ENCODE results near the gene DIP2C. TPM values are rescaled to one million over a fixed set of nuclear protein-coding genes. Genes with fewer than 3 reads are reported as not detected.
"Not testable (repeated sequence)": the region's sequence is repeated elsewhere in the genome, so short reads cannot be mapped to it uniquely, and the experiment has no call there.

Gene DIP2C
- total RNA-seq, 2 experiments from 2014 or later = 0.22 to 0.54 TPM

- Mint-ChIP-seq H3K9me3 (no peaks in the 10 kb centered on the region), H3K36me3 (peaks cover 2% of the 10 kb centered on the region), H3K27ac (no peak overlapping the region), H3K4me1 (peaks cover 14% of the 10 kb centered on the region), H3K4me3 (no peak overlapping the region), H3K27me3 (no peaks in the 10 kb centered on the region)
- DNase-seq = no peak
Observed at GRCh38 chr10:338171-339037, 351.1 kb downstream of the DIP2C start.

- H3K4me3 Mint-ChIP-seq = no peak overlapping the region
- no peaks in the 10 kb centered on the region for H3K9me3 Mint-ChIP-seq
- peaks cover 21% of the 10 kb centered on the region for H3K4me1 Mint-ChIP-seq
- DNase-seq = no peak
- no peaks in the 10 kb centered on the region for H3K27me3 Mint-ChIP-seq
- peaks cover 2% of the 10 kb centered on the region for H3K36me3 Mint-ChIP-seq
- H3K27ac Mint-ChIP-seq = no peak overlapping the region
Observed at GRCh38 chr10:336247-336646, 353.2 kb downstream of the DIP2C start.

GRCh38 chr10:335151-335800, 354.2 kb downstream of the DIP2C start:
- H3K4me1 Mint-ChIP-seq = peaks cover 21% of the 10 kb centered on the region
- DNase-seq = no peak
- no peak overlapping the region for H3K4me3 Mint-ChIP-seq
- H3K9me3 Mint-ChIP-seq = no peaks in the 10 kb centered on the region
- no peaks in the 10 kb centered on the region for H3K27me3 Mint-ChIP-seq
- no peak overlapping the region for H3K27ac Mint-ChIP-seq
- H3K36me3 Mint-ChIP-seq = peaks cover 2% of the 10 kb centered on the region

GRCh38 chr10:331186-331585, 358.3 kb downstream of the DIP2C start:
- Mint-ChIP-seq H3K9me3 (no peaks in the 10 kb centered on the region), H3K36me3 (no peaks in the 10 kb centered on the region), H3K4me3 (no peak overlapping the region), H3K27me3 (no peaks in the 10 kb centered on the region), H3K4me1 (peaks cover 20% of the 10 kb centered on the region), H3K27ac (no peak overlapping the region)
- no peak for DNase-seq

DNA sequence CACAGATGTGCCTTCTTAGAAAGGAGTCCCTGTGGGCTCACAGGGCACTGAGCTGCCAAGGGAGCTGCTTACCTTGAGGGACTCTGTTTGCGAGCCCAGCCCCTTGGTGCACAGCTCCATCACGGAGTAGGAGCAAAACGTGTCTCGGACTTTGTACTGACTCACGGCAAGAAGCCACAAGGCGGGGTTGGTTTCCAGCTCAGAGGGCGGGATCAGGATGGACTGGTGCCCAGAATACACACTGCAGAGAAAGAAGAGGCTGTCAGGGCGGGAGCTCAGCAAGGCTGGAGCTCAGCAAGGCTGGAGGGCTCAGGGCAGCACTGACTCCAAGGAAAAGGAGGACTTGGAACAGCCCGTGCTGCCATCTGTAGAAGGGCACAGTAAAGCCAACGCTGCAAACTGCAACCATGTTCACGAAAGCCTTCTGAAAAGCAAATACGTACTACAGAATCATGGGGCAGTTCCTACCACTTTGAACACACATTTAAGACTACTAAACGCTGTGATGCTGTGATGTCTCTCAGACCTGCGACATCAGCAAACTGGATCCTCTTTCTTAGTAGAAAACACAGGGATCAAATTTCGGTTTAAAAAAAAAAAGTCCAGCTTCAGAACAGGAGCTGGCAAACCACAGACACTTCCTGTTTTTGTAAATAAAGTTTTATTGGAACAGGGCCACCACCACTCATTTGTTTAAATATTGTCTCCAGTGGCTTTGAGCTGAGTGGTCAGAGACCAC, 359.9 kb downstream of the DIP2C start:
- Mint-ChIP-seq H3K27me3 (no peaks in the 10 kb centered on the region), H3K4me1 (peaks cover 20% of the 10 kb centered on the region), H3K36me3 (no peaks in the 10 kb centered on the region), H3K27ac (peak overlapping the region; percentile 47), H3K4me3 (peak overlapping the region; percentile 52), H3K9me3 (no peaks in the 10 kb centered on the region)
- peak; percentile 38 for DNase-seq

DNA sequence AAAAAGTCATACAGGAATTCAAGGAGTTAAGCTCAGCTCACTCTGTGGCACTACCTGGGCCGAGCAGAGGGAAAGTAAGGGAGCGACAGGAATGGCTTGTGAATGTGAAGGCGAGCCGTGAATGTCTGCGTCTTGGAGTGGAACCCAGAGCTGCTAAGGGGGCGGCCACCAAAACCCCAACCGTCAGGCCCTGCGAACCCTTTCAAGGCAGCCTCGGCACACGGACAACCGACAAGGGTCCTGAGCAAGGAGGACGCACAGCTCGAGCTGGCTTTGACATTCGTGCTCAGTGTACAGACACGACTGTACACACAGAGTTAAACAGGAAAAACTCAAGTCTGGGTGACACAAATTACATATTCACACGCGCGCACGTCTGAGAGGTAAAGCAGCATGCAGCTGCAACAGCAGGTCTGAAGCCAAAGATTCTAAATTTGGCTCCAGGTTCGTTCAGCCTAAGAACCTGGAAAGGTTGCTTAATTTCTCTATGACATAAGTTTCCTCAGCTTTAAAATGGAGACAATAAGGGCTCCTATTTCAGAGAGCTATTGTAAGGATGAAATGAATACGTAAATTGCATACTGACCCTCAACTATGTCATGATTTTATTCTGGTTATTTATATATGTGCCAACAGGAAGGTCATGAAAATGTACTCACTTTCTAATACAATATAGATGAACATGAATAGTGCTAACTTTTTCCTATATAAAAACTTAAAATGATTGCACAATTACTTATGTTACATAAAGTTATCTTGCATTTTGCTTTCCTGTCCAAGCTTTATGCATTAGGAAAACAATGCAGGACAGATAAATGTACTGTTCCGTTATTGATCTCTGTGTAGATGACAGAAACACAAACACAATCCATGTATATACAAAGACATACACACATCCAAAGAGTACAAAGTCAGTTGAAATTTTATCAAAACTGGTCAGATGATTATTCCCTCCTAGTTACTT, 361.3 kb downstream of the DIP2C start:
- Mint-ChIP-seq H3K27me3 (no peaks in the 10 kb centered on the region), H3K4me3 (no peak overlapping the region), H3K9me3 (no peaks in the 10 kb centered on the region), H3K36me3 (no peaks in the 10 kb centered on the region), H3K27ac (no peak overlapping the region), H3K4me1 (peaks cover 17% of the 10 kb centered on the region)
- no peak for DNase-seq

- no peaks in the 10 kb centered on the region for H3K36me3 Mint-ChIP-seq
- no peak for DNase-seq
- H3K27ac Mint-ChIP-seq = no peak overlapping the region
- peaks cover 12% of the 10 kb centered on the region for H3K4me1 Mint-ChIP-seq
- no peak overlapping the region for H3K4me3 Mint-ChIP-seq
- no peaks in the 10 kb centered on the region for H3K27me3 Mint-ChIP-seq
- H3K9me3 Mint-ChIP-seq = no peaks in the 10 kb centered on the region
Observed at GRCh38 chr10:326894-327635, 362.4 kb downstream of the DIP2C start.

GRCh38 chr10:326350-326749, 363.1 kb downstream of the DIP2C start:
- no peaks in the 10 kb centered on the region for H3K27me3 Mint-ChIP-seq
- H3K9me3 Mint-ChIP-seq = no peaks in the 10 kb centered on the region
- no peak for DNase-seq
- H3K4me1 Mint-ChIP-seq = peaks cover 12% of the 10 kb centered on the region
- no peak overlapping the region for H3K27ac Mint-ChIP-seq
- H3K36me3 Mint-ChIP-seq = no peaks in the 10 kb centered on the region
- no peak overlapping the region for H3K4me3 Mint-ChIP-seq

DNA sequence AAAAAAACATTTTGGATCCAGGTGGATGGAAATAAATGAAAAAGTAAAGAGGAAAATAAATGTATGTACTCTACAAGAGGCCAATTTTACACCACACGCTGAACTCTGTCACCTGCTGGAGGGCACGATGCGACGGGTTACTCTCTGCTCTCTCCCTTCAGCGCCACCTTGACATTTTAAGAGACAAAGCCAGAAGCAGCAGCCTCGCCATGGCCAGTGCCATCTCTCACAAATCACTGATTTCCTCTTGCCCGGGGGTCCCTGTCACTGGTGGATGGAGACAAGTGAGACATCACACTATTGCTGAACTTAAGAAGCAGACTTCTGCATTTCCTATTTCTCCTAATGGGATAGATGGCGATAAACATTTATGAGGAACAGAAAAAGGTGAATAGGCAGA, 364.2 kb downstream of the DIP2C start:
- H3K4me3 Mint-ChIP-seq = no peak overlapping the region
- H3K4me1 Mint-ChIP-seq = peaks cover 12% of the 10 kb centered on the region
- H3K9me3 Mint-ChIP-seq = no peaks in the 10 kb centered on the region
- no peaks in the 10 kb centered on the region for H3K27me3 Mint-ChIP-seq
- no peak overlapping the region for H3K27ac Mint-ChIP-seq
- H3K36me3 Mint-ChIP-seq = no peaks in the 10 kb centered on the region
- DNase-seq = no peak

DNA sequence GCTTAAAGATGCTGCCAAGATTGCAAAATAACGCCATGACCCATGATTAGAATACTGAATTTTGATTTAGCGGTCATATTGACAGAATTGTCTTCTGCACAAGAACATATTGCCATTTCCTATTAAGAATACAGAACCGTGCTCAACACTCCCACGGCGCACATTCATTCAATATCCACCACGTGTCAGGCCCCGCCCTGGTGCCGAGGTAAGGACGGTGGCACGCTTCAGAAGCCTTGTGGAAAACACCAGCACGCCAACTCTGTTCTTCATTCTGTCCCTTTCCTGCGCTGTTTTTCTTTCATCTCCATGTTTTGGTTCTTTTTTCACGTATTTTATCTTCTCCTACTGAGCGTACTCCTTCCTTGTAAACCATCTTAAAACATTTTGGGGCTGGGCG, 364.9 kb downstream of the DIP2C start:
- H3K27me3 Mint-ChIP-seq = no peaks in the 10 kb centered on the region
- H3K36me3 Mint-ChIP-seq = no peaks in the 10 kb centered on the region
- DNase-seq = no peak
- peaks cover 11% of the 10 kb centered on the region for H3K4me1 Mint-ChIP-seq
- H3K4me3 Mint-ChIP-seq = no peak overlapping the region
- H3K27ac Mint-ChIP-seq = no peak overlapping the region
- H3K9me3 Mint-ChIP-seq = no peaks in the 10 kb centered on the region

GRCh38 chr10:323651-324293, 365.7 kb downstream of the DIP2C start:
- Mint-ChIP-seq H3K27ac (no peak overlapping the region), H3K4me1 (peaks cover 5% of the 10 kb centered on the region), H3K9me3 (no peaks in the 10 kb centered on the region), H3K36me3 (no peaks in the 10 kb centered on the region), H3K27me3 (no peaks in the 10 kb centered on the region), H3K4me3 (no peak overlapping the region)
- DNase-seq = peak; percentile 25

DNA sequence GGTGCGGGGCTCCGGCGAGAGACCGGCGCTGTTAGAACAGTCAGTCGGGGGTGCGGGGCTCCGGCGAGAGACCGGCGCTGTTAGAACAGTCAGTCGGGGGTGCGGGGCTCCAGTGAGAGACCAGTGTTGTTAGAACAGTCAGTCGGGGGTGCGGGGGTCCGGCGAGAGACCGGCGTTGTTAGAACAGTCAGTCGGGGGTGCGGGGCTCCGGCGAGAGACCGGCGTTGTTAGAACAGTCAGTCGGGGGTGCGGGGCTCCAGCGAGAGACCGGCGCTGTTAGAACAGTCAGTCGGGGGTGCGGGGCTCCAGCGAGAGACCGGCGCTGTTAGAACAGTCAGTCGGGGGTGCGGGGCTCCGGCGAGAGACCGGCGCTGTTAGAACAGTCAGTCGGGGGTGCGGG, 366.4 kb downstream of the DIP2C start:
- H3K36me3 Mint-ChIP-seq, H3K27ac Mint-ChIP-seq, H3K27me3 Mint-ChIP-seq, H3K4me3 Mint-ChIP-seq, H3K9me3 Mint-ChIP-seq, DNase-seq, H3K4me1 Mint-ChIP-seq: not testable (repeated sequence)

DNA sequence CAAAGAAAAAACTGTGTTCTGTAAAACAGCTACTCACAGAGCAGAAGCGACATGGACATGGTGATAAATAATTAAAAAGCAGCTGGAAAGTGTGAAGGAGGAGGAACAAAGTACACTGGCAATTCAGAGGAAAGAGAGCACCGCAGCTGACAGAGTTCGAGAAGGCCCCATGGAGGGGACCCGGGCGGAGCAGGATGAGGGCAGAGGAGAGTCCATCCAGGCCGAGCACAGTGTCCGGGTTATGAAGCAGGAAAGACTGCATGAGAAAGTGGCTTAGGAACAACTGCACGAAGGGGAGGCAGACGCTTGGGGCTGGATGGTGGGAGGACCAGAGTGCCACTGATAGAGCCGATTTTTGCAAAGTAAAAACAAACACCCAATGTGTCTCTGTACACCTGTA, 368.7 kb downstream of the DIP2C start:
- no peaks in the 10 kb centered on the region for H3K9me3 Mint-ChIP-seq
- H3K36me3 Mint-ChIP-seq = no peaks in the 10 kb centered on the region
- H3K27me3 Mint-ChIP-seq = no peaks in the 10 kb centered on the region
- DNase-seq = no peak
- H3K4me1 Mint-ChIP-seq = peaks cover 14% of the 10 kb centered on the region
- no peak overlapping the region for H3K4me3 Mint-ChIP-seq
- no peak overlapping the region for H3K27ac Mint-ChIP-seq
